Activated T-helper 1 cell treated with anti-CD3 and anti-CD28 coated beads, Interleukin-12 subunit alpha, Interleukin-12 subunit beta, Interleukin-2, Interleukin-4 antibody, amounts not matched to agents 30 ng/mL and 10 ng/mL and 1 ng/mL, durations not matched to agents 14 hours and 24 hours and 36 hours (primary cell): ENCODE measurements around the gene SYN1. TPM values are rescaled to one million over a fixed set of nuclear protein-coding genes. Genes with fewer than 3 reads are reported as not detected.

Experiments used
- total RNA-seq: library from RNA; stranded (reverse); gene quantifications from 2 replicates; pipeline ENCODE4 v1.2.3, GENCODE V29; 2022

The SYN1 gene
- total RNA-seq, 1 donor from 2014 or later, result 0.21 TPM

Other genes with a start within 250 kb of the SYN1 start
- 0.34 and 0.49 TPM in 2 replicates for gene ZNF157, start 249.3 kb downstream of the SYN1 start, total RNA-seq
- gene ZNF41, start 136.6 kb downstream of the SYN1 start, total RNA-seq, result 10.7 and 10.9 TPM in 2 replicates
- gene ARAF, start 58.7 kb downstream of the SYN1 start, total RNA-seq, result 75.9 and 84.4 TPM in 2 replicates
- 61.7 and 70.1 TPM in 2 replicates for gene TIMP1, start 37.4 kb downstream of the SYN1 start, total RNA-seq
- 2.3 and 4.9 TPM in 2 replicates for gene CFP, start 10.1 kb upstream of the SYN1 start, total RNA-seq
- gene ELK1, start 30.7 kb upstream of the SYN1 start, total RNA-seq, result 99.3 TPM in 2 replicates
- 163 and 173 TPM in 2 replicates for gene UXT, start 39.3 kb upstream of the SYN1 start, total RNA-seq
- gene ZNF81, start 217.0 kb upstream of the SYN1 start, total RNA-seq, result 5.9 and 9.2 TPM in 2 replicates